ENCODE results near the gene CAMTA1.

DNA sequence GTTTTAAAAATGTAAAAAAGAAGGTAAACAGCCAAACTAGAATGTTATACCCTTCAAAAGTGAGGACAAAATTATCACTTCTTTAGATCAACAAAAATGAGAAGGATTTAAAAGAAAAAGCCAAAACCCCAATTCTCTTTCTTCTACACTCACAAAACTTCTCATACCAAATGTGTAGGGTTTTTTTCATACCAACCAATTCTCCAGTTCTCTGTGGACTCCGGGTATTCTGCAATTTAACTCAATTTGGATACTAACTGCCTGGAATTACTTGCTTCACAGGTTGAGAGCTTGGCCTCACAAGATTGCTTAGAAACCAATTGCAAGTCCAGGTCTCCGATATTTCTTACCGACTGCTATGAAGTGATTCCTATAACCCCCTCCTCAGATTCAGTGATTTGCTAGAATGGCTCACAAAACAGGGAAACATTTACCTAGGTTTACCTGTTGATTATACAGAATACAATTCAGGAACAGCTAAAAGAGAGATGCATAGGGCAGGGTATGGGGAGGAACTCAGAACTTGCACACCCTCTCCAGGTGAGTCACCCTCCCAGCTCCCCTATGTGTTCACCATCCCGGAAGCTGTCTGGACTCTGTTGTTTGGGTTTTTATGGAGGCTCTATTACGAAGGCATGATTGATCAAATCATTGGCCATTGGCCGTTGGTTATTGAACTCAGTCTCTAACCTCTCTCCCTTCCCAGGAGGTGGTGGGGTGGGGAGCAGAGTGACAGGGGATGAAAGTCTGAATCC lies 67.1 kb downstream of the CAMTA1 start:
- TF ChIP-seq, protein P1, sequence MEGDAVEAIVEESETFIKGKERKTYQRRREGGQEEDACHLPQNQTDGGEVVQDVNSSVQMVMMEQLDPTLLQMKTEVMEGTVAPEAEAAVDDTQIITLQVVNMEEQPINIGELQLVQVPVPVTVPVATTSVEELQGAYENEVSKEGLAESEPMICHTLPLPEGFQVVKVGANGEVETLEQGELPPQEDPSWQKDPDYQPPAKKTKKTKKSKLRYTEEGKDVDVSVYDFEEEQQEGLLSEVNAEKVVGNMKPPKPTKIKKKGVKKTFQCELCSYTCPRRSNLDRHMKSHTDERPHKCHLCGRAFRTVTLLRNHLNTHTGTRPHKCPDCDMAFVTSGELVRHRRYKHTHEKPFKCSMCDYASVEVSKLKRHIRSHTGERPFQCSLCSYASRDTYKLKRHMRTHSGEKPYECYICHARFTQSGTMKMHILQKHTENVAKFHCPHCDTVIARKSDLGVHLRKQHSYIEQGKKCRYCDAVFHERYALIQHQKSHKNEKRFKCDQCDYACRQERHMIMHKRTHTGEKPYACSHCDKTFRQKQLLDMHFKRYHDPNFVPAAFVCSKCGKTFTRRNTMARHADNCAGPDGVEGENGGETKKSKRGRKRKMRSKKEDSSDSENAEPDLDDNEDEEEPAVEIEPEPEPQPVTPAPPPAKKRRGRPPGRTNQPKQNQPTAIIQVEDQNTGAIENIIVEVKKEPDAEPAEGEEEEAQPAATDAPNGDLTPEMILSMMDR (IDR thresholded peaks at IDR 0.05; ENCODE audit: borderline replicate concordance, extremely low read depth, low read length, poor library complexity, severe bottlenecking), result no peak
- no peak for TF ChIP-seq EZH2 (IDR thresholded peaks at IDR 0.05; ENCODE audit: borderline replicate concordance, low read depth, low read length, severe bottlenecking)

All from DND-41 (cell line).